Activated naive CD4-positive, alpha-beta T cell treated with anti-CD3 and anti-CD28 coated beads, Interleukin-2, amount 10 ng/mL, durations not matched to agents 7 days and 5 days (primary cell): Measurements from ENCODE around the gene SHC1.

ENCODE experiments used
- CTCF ChIA-PET: fragments of 350-600 bp; sonication (Branson Sonifier 250); formaldehyde crosslinking; loops from one replicate; lab custom pipeline; 2021; ENCODE audit warnings: antibody characterized with exemption; lab: Charles Lee
- DNase-seq: peaks from one replicate; pipeline ENCODE4 v3.0.0-alpha.2; 2020
- H3K27ac Mint-ChIP-seq: one replicate; pipeline ENCODE4 v1.8.0; 2021; ENCODE audit warnings: mild to moderate bottlenecking, moderate library complexity, mixed read lengths
- H3K27me3 Mint-ChIP-seq: one replicate; pipeline ENCODE4 v1.8.0; 2021; ENCODE audit warnings: mild to moderate bottlenecking, mixed read lengths
- H3K36me3 Mint-ChIP-seq: one replicate; pipeline ENCODE4 v1.8.0; 2021; ENCODE audit warnings: mixed read lengths
- H3K4me1 Mint-ChIP-seq: one replicate; pipeline ENCODE4 v1.8.0; 2021; ENCODE audit warnings: mixed read lengths
- H3K4me3 Mint-ChIP-seq: one replicate; pipeline ENCODE4 v1.8.0; 2021; ENCODE audit warnings: mild to moderate bottlenecking, moderate library complexity, mixed read lengths
- H3K9me3 Mint-ChIP-seq: one replicate; pipeline ENCODE4 v1.8.0; 2021; ENCODE audit warnings: mixed read lengths

Gene SHC1

GRCh38 chr1:154935749-154936554 is 34.6 kb downstream of the SHC1 start:
- Mint-ChIP-seq H3K36me3 (peaks cover 4% of the 10 kb centered on the region), H3K4me3 (peak overlapping the region; percentile 91), H3K27ac (peak overlapping the region; percentile 97), H3K27me3 (no peaks in the 10 kb centered on the region), H3K4me1 (peaks cover 55% of the 10 kb centered on the region), H3K9me3 (no peaks in the 10 kb centered on the region)
- CTCF ChIA-PET: interaction anchor here (0.8 to 2.4 kb wide), 17 partner anchors 8 to 455 kb away, joined by 3 to 10 read pairs (median 4); no protein-coding TSS in a partner anchor
- no peak for DNase-seq

GRCh38 chr1:154934358-154934948 is 36.1 kb downstream of the SHC1 start:
- CTCF ChIA-PET: interaction anchor here (1.0 kb wide), 1 partner anchor 9 kb away, joined by 3 read pairs; no protein-coding TSS in a partner anchor
- Mint-ChIP-seq H3K27ac (no peak overlapping the region), H3K27me3 (no peaks in the 10 kb centered on the region), H3K9me3 (no peaks in the 10 kb centered on the region), H3K36me3 (peaks cover 9% of the 10 kb centered on the region), H3K4me1 (peaks cover 43% of the 10 kb centered on the region), H3K4me3 (peak overlapping the region; percentile 27)
- DNase-seq: no peak

GRCh38 chr1:154931940-154932487 is 38.5 kb downstream of the SHC1 start:
- Mint-ChIP-seq H3K9me3 (no peaks in the 10 kb centered on the region), H3K4me3 (no peak overlapping the region), H3K36me3 (peaks cover 23% of the 10 kb centered on the region), H3K27ac (no peak overlapping the region), H3K4me1 (peaks cover 28% of the 10 kb centered on the region), H3K27me3 (no peaks in the 10 kb centered on the region)
- CTCF ChIA-PET: no interaction called here
- no peak for DNase-seq

GRCh38 chr1:154926201-154926600 is 44.3 kb downstream of the SHC1 start:
- no peaks in the 10 kb centered on the region for H3K9me3 Mint-ChIP-seq
- H3K36me3 Mint-ChIP-seq: peaks cover 51% of the 10 kb centered on the region
- H3K4me3 Mint-ChIP-seq: no peak overlapping the region
- CTCF ChIA-PET: interaction anchor here (1.0 kb wide), 1 partner anchor 18 kb away, joined by 4 read pairs; no protein-coding TSS in a partner anchor
- peak overlapping the region; percentile 52 for H3K27ac Mint-ChIP-seq
- DNase-seq: no peak
- H3K4me1 Mint-ChIP-seq: peaks cover 21% of the 10 kb centered on the region
- H3K27me3 Mint-ChIP-seq: no peaks in the 10 kb centered on the region

- H3K4me3 Mint-ChIP-seq: no peak overlapping the region
- no peaks in the 10 kb centered on the region for H3K27me3 Mint-ChIP-seq
- no peak for DNase-seq
- peaks cover 51% of the 10 kb centered on the region for H3K36me3 Mint-ChIP-seq
- CTCF ChIA-PET: interaction anchor here (0.9 to 1.0 kb wide), 2 partner anchors 18 to 160 kb away, joined by 3 to 4 read pairs; no protein-coding TSS in a partner anchor
- H3K4me1 Mint-ChIP-seq: peaks cover 21% of the 10 kb centered on the region
- H3K9me3 Mint-ChIP-seq: no peaks in the 10 kb centered on the region
- peak overlapping the region; percentile 52 for H3K27ac Mint-ChIP-seq
These were observed 45.0 kb downstream of the SHC1 start for GRCh38 chr1:154925335-154926170.

- no peak for DNase-seq
- H3K4me3 Mint-ChIP-seq: no peak overlapping the region
- H3K4me1 Mint-ChIP-seq: peaks cover 21% of the 10 kb centered on the region
- CTCF ChIA-PET: no interaction called here
- H3K9me3 Mint-ChIP-seq: no peaks in the 10 kb centered on the region
- no peak overlapping the region for H3K27ac Mint-ChIP-seq
- H3K27me3 Mint-ChIP-seq: no peaks in the 10 kb centered on the region
- peaks cover 41% of the 10 kb centered on the region for H3K36me3 Mint-ChIP-seq
These were observed 46.9 kb downstream of the SHC1 start for GRCh38 chr1:154923695-154924094.

GRCh38 chr1:154913273-154913672 is 57.3 kb downstream of the SHC1 start:
- no peak for DNase-seq
- H3K27ac Mint-ChIP-seq: no peak overlapping the region
- H3K4me1 Mint-ChIP-seq: no peaks in the 10 kb centered on the region
- peaks cover 5% of the 10 kb centered on the region for H3K27me3 Mint-ChIP-seq
- no peak overlapping the region for H3K4me3 Mint-ChIP-seq
- H3K9me3 Mint-ChIP-seq: peaks cover 5% of the 10 kb centered on the region
- CTCF ChIA-PET: interaction anchor here (1.3 kb wide), 1 partner anchor 20 kb away, joined by 3 read pairs; no protein-coding TSS in a partner anchor
- peaks cover 14% of the 10 kb centered on the region for H3K36me3 Mint-ChIP-seq

GRCh38 chr1:154912755-154913154 is 57.8 kb downstream of the SHC1 start:
- Mint-ChIP-seq H3K36me3 (peaks cover 14% of the 10 kb centered on the region), H3K27me3 (peaks cover 5% of the 10 kb centered on the region), H3K27ac (no peak overlapping the region), H3K9me3 (peaks cover 5% of the 10 kb centered on the region), H3K4me3 (no peak overlapping the region), H3K4me1 (no peaks in the 10 kb centered on the region)
- no peak for DNase-seq
- CTCF ChIA-PET: interaction anchor here (0.9 to 1.3 kb wide), 2 partner anchors 10 to 20 kb away, joined by 3 to 4 read pairs; no protein-coding TSS in a partner anchor
